ENCODE measurements around the gene OTUD5.

The OTUD5 gene

GRCh38 chrX:48971249-48972219, 14.1 kb upstream of the OTUD5 start, which contains the start of gene KCND1:
TSS of gene KCND1 (minus strand) at chrX:48971844. CDS start at chrX:48970271, 1,573 bp downstream.
- no peak for DNase-seq

- DNase-seq, result no peak
Measured at GRCh38 chrX:48969471-48969870, 12.1 kb upstream of the OTUD5 start.

GRCh38 chrX:48968377-48968776, 11.0 kb upstream of the OTUD5 start:
- no peak for DNase-seq

GRCh38 chrX:48966796-48967579, 9.6 kb upstream of the OTUD5 start:
- no peak for DNase-seq

GRCh38 chrX:48965959-48966358, 8.6 kb upstream of the OTUD5 start:
- no peak for DNase-seq

- no peak for DNase-seq
Measured at GRCh38 chrX:48961585-48962091, 4.2 kb upstream of the OTUD5 start.

- no peak for DNase-seq
Measured at GRCh38 chrX:48960291-48960690, 2.9 kb upstream of the OTUD5 start.

- no peak for DNase-seq
Measured at GRCh38 chrX:48958635-48959094, 1.3 kb upstream of the OTUD5 start.

- DNase-seq, result peak; percentile 87 to 90
Measured at GRCh38 chrX:48957827-48958634, 624 bp upstream of the OTUD5 start.

GRCh38 chrX:48956728-48957414, 536 bp downstream of the OTUD5 start:
- peak; percentile 46 to 59 for DNase-seq

- no peak for DNase-seq
Measured at GRCh38 chrX:48948589-48948988, 8.8 kb downstream of the OTUD5 start.

- peak; percentile 31 to 34 for DNase-seq
Measured at GRCh38 chrX:48945517-48946348, 11.7 kb downstream of the OTUD5 start.

GRCh38 chrX:48942895-48943294, 14.5 kb downstream of the OTUD5 start:
- no peak for DNase-seq

GRCh38 chrX:48940404-48940955, 16.9 kb downstream of the OTUD5 start:
- DNase-seq, result no peak

- no peak for DNase-seq
Measured at GRCh38 chrX:48939524-48940228, 17.7 kb downstream of the OTUD5 start.

GRCh38 chrX:48938721-48939425, 18.5 kb downstream of the OTUD5 start:
- DNase-seq, result peak; percentile 47 to 48

- DNase-seq, result peak; percentile 82 to 84
Measured at GRCh38 chrX:48937054-48937907, 20.1 kb downstream of the OTUD5 start.

GRCh38 chrX:48936429-48937053, 20.9 kb downstream of the OTUD5 start:
- no peak for DNase-seq
